WTC11 (cell line): Measurements from ENCODE around the gene BSN. TPM values are rescaled to one million over a fixed set of nuclear protein-coding genes. Genes with fewer than 3 reads are reported as not detected.

Experiments used
- ATAC-seq: fragments of 200-7000 bp; cut with Tn5 transposase; 2 replicates; pipeline ENCODE4 v1.10.0; 2021; ENCODE audit warnings: mild to moderate bottlenecking, moderate library complexity
- CTCF ChIA-PET: fragments of 300-600 bp; sonication (Branson Sonifier 250); formaldehyde crosslinking; loops from one replicate; lab custom pipeline; 2021; ENCODE audit warnings: antibody characterized with exemption; lab: Charles Lee
- POLR2A ChIA-PET: fragments of 350-600 bp; sonication (Branson Sonifier 250); formaldehyde crosslinking; loops from one replicate; lab custom pipeline; 2021; ENCODE audit warnings: antibody characterized with exemption; lab: Charles Lee
- DNase-seq: peaks from one replicate; pipeline ENCODE4 v3.0.0; 2021; ENCODE audit warnings: low spot score
- H3K27ac Mint-ChIP-seq: 2 replicates; pipeline ENCODE4 v1.8.0; 2021; ENCODE audit warnings: mixed read lengths
- H3K27me3 Mint-ChIP-seq: 2 replicates; pipeline ENCODE4 v1.8.0; 2021; ENCODE audit warnings: low read depth, mild to moderate bottlenecking, moderate library complexity, mixed read lengths
- H3K36me3 Mint-ChIP-seq: 2 replicates; pipeline ENCODE4 v1.8.0; 2021; ENCODE audit warnings: mixed read lengths
- H3K4me1 Mint-ChIP-seq: 2 replicates; pipeline ENCODE4 v1.8.0; 2022; ENCODE audit warnings: mixed read lengths
- H3K4me3 Mint-ChIP-seq: 2 replicates; pipeline ENCODE4 v1.8.0; 2021; ENCODE audit warnings: mild to moderate bottlenecking, moderate library complexity, mixed read lengths
- H3K9me3 Mint-ChIP-seq: 2 replicates; pipeline ENCODE4 v1.8.0; 2021; ENCODE audit warnings: mixed read lengths
- AR ChIP-seq: fragments of 250-450 bp; sonication (Bioruptor Pico); IDR thresholded peaks from 2 replicates; pipeline ENCODE4 v1.9.0; 2021; ENCODE audit warnings: mild to moderate bottlenecking
- CBFB ChIP-seq: sonication (generic); formaldehyde crosslinking; IDR thresholded peaks from 2 replicates; pipeline ENCODE4 v1.8.1; 2022; ENCODE audit warnings: mild to moderate bottlenecking, low read depth, missing genetic modification reagents
- EMX1 ChIP-seq: fragments of 250-450 bp; sonication (Bioruptor Pico); IDR thresholded peaks from 2 replicates; pipeline ENCODE4 v1.8.0; 2021; ENCODE audit warnings: mild to moderate bottlenecking
- JUN ChIP-seq: sonication (generic); formaldehyde crosslinking; IDR thresholded peaks from 2 replicates; pipeline ENCODE4 v1.8.0; 2023; ENCODE audit warnings: mild to moderate bottlenecking, missing genetic modification reagents
- NFATC4 ChIP-seq: fragments of 250-450 bp; sonication (Bioruptor Pico); IDR thresholded peaks from 2 replicates; pipeline ENCODE4 v1.9.0; 2021; ENCODE audit warnings: mild to moderate bottlenecking
- SP1 ChIP-seq: sonication (generic); formaldehyde crosslinking; conservative IDR thresholded peaks from 2 replicates; pipeline ENCODE4 v1.8.1; 2022; ENCODE audit warnings: missing genetic modification reagents
- ZBTB21 ChIP-seq: sonication (generic); formaldehyde crosslinking; IDR thresholded peaks from 2 replicates; pipeline ENCODE4 v1.8.1; 2023; ENCODE audit warnings: mild to moderate bottlenecking, missing genetic modification reagents, borderline replicate concordance
- ZBTB43 ChIP-seq: sonication (generic); formaldehyde crosslinking; IDR thresholded peaks from 2 replicates; pipeline ENCODE4 v1.8.1; 2023; ENCODE audit warnings: mild to moderate bottlenecking, missing genetic modification reagents
- ZNF121 ChIP-seq: sonication (generic); formaldehyde crosslinking; IDR thresholded peaks from 2 replicates; pipeline ENCODE4 v1.8.0; 2023; ENCODE audit warnings: missing genetic modification reagents
- ZNF219 ChIP-seq: sonication (generic); formaldehyde crosslinking; IDR thresholded peaks from 2 replicates; pipeline ENCODE4 v1.8.0; 2023; ENCODE audit warnings: missing genetic modification reagents, mild to moderate bottlenecking, borderline replicate concordance
- total RNA-seq: library from RNA; stranded (reverse); gene quantifications from 3 replicates; pipeline ENCODE4 v1.2.3, GENCODE V29; 2021
- TF ChIP-seq, protein P1 (sequence below): sonication (generic); formaldehyde crosslinking; IDR thresholded peaks from 2 replicates; pipeline ENCODE4 v1.8.0; 2022; ENCODE audit warnings: missing genetic modification reagents
- TF ChIP-seq, protein P2 (sequence below): fragments of 200-600 bp; IDR thresholded peaks from 2 replicates; pipeline ENCODE4 v1.8.0; 2022; ENCODE audit warnings: antibody characterized with exemption
- TF ChIP-seq, protein P3 (sequence below): sonication (generic); formaldehyde crosslinking; IDR thresholded peaks from 2 replicates; pipeline ENCODE4 v1.8.1; 2023; ENCODE audit warnings: mild to moderate bottlenecking, missing genetic modification reagents, moderate library complexity

Gene BSN
- total RNA-seq, 1 experiment from 2014 or later: 2.8 TPM

- H3K27me3 Mint-ChIP-seq: no peaks in the 10 kb centered on the region
- ChIA-PET POLR2A (no interaction called here), CTCF (interaction anchor here (0.8 to 3.4 kb wide), 4 partner anchors 103 to 160 kb away, joined by 3 to 29 read pairs (median 4); partner anchors contain the start of gene INKA1)
- peak overlapping the region; percentile 88; the same call in 1 of the 2 replicates for H3K27ac Mint-ChIP-seq
- TF ChIP-seq JUN (CRISPR knock-in tag) (no peak), ZBTB21 (no peak), ZNF121 (CRISPR knock-in tag) (no peak), ZBTB43 (CRISPR knock-in tag) (no peak), EMX1 (no peak), CBFB (CRISPR knock-in tag) (no peak)
- TF ChIP-seq, protein P1, sequence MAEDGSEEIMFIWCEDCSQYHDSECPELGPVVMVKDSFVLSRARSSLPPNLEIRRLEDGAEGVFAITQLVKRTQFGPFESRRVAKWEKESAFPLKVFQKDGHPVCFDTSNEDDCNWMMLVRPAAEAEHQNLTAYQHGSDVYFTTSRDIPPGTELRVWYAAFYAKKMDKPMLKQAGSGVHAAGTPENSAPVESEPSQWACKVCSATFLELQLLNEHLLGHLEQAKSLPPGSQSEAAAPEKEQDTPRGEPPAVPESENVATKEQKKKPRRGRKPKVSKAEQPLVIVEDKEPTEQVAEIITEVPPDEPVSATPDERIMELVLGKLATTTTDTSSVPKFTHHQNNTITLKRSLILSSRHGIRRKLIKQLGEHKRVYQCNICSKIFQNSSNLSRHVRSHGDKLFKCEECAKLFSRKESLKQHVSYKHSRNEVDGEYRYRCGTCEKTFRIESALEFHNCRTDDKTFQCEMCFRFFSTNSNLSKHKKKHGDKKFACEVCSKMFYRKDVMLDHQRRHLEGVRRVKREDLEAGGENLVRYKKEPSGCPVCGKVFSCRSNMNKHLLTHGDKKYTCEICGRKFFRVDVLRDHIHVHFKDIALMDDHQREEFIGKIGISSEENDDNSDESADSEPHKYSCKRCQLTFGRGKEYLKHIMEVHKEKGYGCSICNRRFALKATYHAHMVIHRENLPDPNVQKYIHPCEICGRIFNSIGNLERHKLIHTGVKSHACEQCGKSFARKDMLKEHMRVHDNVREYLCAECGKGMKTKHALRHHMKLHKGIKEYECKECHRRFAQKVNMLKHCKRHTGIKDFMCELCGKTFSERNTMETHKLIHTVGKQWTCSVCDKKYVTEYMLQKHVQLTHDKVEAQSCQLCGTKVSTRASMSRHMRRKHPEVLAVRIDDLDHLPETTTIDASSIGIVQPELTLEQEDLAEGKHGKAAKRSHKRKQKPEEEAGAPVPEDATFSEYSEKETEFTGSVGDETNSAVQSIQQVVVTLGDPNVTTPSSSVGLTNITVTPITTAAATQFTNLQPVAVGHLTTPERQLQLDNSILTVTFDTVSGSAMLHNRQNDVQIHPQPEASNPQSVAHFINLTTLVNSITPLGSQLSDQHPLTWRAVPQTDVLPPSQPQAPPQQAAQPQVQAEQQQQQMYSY (CRISPR knock-in tag): no peak
- H3K9me3 Mint-ChIP-seq: no peaks in the 10 kb centered on the region
- no peak for ATAC-seq
- no peak overlapping the region for H3K4me3 Mint-ChIP-seq
- DNase-seq: no peak
- H3K4me1 Mint-ChIP-seq: peaks cover 16% of the 10 kb centered on the region
- H3K36me3 Mint-ChIP-seq: peaks cover 3% of the 10 kb centered on the region
Observed at GRCh38 chr3:49700014-49700413, 145.7 kb downstream of the BSN start.

DNA sequence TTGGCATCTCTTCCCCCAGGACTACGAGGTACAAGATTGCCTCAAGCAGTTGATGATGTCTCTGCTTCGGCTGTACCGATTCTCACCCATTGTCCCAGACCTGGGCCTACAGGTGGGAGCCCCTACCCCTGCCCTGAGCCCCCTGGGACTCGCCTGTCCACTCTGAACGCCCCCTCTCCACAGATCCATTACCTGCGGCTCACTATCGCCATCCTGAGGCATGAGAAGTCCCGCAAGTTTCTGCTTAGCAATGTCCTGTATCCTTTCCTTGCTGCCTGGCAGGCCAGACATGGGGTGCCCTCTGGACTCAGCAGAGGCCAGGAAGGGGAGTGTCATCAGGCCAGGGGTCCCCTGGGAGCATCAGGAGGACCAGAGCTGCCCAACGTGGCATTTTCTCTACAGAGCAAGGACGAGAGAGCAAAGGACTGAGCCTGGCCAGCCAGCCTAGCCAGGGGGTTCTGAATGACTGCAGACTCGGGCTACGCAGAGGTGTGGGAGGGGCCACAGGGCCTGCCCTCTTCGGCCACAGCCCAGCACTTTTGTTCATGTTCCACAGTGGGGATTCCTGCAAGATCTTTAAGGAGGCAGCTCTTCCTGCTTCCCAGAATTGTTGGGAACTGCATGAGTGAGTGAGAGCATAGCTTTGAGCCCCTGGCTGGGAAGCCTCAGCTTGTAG, 146.3 kb downstream of the BSN start:
- DNase-seq: peak; percentile 52
- no peak overlapping the region for H3K4me3 Mint-ChIP-seq
- ATAC-seq: peak; percentile 27
- H3K27ac Mint-ChIP-seq: peak overlapping the region; percentile 27; the same call in 1 of the 2 replicates
- peaks cover 16% of the 10 kb centered on the region for H3K4me1 Mint-ChIP-seq
- peaks cover 3% of the 10 kb centered on the region for H3K36me3 Mint-ChIP-seq
- TF ChIP-seq, protein P2, sequence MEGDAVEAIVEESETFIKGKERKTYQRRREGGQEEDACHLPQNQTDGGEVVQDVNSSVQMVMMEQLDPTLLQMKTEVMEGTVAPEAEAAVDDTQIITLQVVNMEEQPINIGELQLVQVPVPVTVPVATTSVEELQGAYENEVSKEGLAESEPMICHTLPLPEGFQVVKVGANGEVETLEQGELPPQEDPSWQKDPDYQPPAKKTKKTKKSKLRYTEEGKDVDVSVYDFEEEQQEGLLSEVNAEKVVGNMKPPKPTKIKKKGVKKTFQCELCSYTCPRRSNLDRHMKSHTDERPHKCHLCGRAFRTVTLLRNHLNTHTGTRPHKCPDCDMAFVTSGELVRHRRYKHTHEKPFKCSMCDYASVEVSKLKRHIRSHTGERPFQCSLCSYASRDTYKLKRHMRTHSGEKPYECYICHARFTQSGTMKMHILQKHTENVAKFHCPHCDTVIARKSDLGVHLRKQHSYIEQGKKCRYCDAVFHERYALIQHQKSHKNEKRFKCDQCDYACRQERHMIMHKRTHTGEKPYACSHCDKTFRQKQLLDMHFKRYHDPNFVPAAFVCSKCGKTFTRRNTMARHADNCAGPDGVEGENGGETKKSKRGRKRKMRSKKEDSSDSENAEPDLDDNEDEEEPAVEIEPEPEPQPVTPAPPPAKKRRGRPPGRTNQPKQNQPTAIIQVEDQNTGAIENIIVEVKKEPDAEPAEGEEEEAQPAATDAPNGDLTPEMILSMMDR: peak; percentile 14; the same call in 1 of the 2 replicates
- TF ChIP-seq ZNF219 (CRISPR knock-in tag): no peak
- TF ChIP-seq, all 79 proteins: peak for 1
- CTCF ChIA-PET: interaction anchor here (0.6 to 3.7 kb wide), 65 partner anchors 8 to 423 kb away, joined by 3 to 55 read pairs (median 4); partner anchors contain the start of genes AMIGO3, AMT, CAMKV and GMPPB
- Mint-ChIP-seq H3K9me3 (no peaks in the 10 kb centered on the region), H3K27me3 (no peaks in the 10 kb centered on the region)
- POLR2A ChIA-PET: interaction anchor here (0.8 to 1.0 kb wide), 2 partner anchors 19 to 210 kb away, joined by 3 to 6 read pairs; partner anchors contain the start of gene AMIGO3

DNA sequence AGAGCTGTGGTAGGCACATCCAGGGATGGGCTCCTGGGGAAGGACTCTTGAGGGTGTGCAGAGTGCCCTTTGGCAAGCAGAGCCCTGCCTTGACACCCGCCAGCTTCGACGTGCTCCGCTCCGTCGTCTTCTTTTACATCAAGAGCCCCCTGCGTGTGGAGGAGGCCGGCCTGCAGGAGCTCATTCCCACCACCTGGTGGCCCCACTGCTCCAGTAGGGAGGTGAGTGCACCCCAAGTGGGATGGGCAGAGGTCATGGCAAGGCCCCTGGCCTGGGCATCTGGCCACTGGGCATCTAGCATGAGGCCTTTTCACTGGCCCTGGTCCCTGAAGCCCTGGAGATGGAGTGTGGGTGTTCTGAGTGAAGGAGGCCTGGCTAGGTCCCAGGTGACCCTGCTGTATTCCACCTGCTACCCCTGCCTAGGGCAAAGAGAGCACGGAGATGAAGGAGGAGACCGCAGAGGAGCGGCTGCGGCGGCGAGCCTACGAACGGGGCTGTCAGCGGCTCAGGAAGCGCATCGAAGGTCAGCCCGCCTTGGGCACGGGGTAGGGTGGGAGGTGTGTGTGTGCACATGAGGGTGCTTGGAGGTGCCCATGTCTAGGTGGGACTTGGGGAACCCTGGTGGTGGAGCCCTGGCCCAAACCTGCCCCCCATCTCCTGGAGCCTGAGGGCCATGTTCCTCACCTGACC, 147.3 kb downstream of the BSN start:
- Mint-ChIP-seq H3K9me3 (no peaks in the 10 kb centered on the region), H3K4me3 (no peak overlapping the region), H3K27ac (no peak overlapping the region; the same call in 1 of the 2 replicates), H3K36me3 (peaks cover 3% of the 10 kb centered on the region), H3K27me3 (no peaks in the 10 kb centered on the region), H3K4me1 (peaks cover 16% of the 10 kb centered on the region)
- DNase-seq: peak; percentile 85
- TF ChIP-seq ZBTB21 (no peak), AR (CRISPR knock-in tag) (no peak), ZBTB43 (CRISPR knock-in tag) (no peak), NFATC4 (CRISPR knock-in tag) (no peak), SP1 (CRISPR knock-in tag) (no peak)
- TF ChIP-seq, protein P3, sequence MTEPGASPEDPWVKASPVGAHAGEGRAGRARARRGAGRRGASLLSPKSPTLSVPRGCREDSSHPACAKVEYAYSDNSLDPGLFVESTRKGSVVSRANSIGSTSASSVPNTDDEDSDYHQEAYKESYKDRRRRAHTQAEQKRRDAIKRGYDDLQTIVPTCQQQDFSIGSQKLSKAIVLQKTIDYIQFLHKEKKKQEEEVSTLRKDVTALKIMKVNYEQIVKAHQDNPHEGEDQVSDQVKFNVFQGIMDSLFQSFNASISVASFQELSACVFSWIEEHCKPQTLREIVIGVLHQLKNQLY: 0 out of 2 replicates have a peak, but pooled peaks have one; percentile 44
- ChIA-PET POLR2A (interaction anchor here (0.8 to 1.0 kb wide), 2 partner anchors 18 to 209 kb away, joined by 3 to 6 read pairs; partner anchors contain the start of gene AMIGO3), CTCF (interaction anchor here (0.6 to 3.7 kb wide), 66 partner anchors 8 to 422 kb away, joined by 3 to 55 read pairs (median 4); partner anchors contain the start of genes AMIGO3, AMT, CAMKV and GMPPB)
- peak; percentile 66 for ATAC-seq
